Neural progenitor cell (in vitro differentiated cells): ENCODE data around the gene BTRC. TPM values are rescaled to one million over a fixed set of nuclear protein-coding genes. Genes with fewer than 3 reads are reported as not detected.

Experiments used
- DNase-seq: peaks from one replicate; pipeline ENCODE4 v3.0.0-alpha.2; 2016; ENCODE audit warnings: low spot score
- H2AFZ ChIP-seq: fragments of 200-600 bp; sonication (generic); replicated peaks from 2 replicates; pipeline ENCODE4 v1.6.1; 2016; ENCODE audit warnings: antibody characterized with exemption
- H3F3A ChIP-seq: fragments of 200-600 bp; sonication (generic); 2 replicates; pipeline ENCODE4 v1.6.1; 2016; ENCODE audit warnings: antibody characterized with exemption, low read depth
- H3K27ac ChIP-seq: fragments of 200-600 bp; sonication (generic); 2 replicates; pipeline ENCODE4 v1.5.1; 2016; ENCODE audit warnings: mild to moderate bottlenecking
- H3K27me3 ChIP-seq: fragments of 200-600 bp; sonication (generic); 2 replicates; pipeline ENCODE4 v1.6.1; 2016; ENCODE audit warnings: mild to moderate bottlenecking, moderate library complexity
- H3K36me3 ChIP-seq: fragments of 200-600 bp; sonication (generic); 2 replicates; pipeline ENCODE4 v1.5.1; 2016
- H3K4me1 ChIP-seq: fragments of 200-600 bp; sonication (generic); 2 replicates; pipeline ENCODE4 v1.6.1; 2016; ENCODE audit warnings: mixed run types
- H3K4me2 ChIP-seq: fragments of 200-600 bp; sonication (generic); 2 replicates; pipeline ENCODE4 v1.6.1; 2016
- H3K4me3 ChIP-seq: fragments of 200-600 bp; sonication (generic); 2 replicates; pipeline ENCODE4 v1.5.1; 2016
- H3K79me2 ChIP-seq: fragments of 200-600 bp; sonication (generic); 2 replicates; pipeline ENCODE4 v1.6.1; 2016; ENCODE audit warnings: low read depth
- H3K9ac ChIP-seq: fragments of 200-600 bp; sonication (generic); 2 replicates; pipeline ENCODE4 v1.6.1; 2016
- H3K9me3 ChIP-seq: fragments of 200-600 bp; sonication (generic); 2 replicates; pipeline ENCODE4 v1.5.1; 2016; ENCODE audit warnings: low read depth
- H4K20me1 ChIP-seq: fragments of 200-600 bp; sonication (generic); 2 replicates; pipeline ENCODE4 v1.6.1; 2016; ENCODE audit warnings: low read depth
- H3K27ac Mint-ChIP-seq: 3 replicates; pipeline ENCODE4 v1.8.0; 2021; ENCODE audit warnings: mixed read lengths
- H3K27me3 Mint-ChIP-seq: 2 replicates; pipeline ENCODE4 v1.8.0; 2022; ENCODE audit warnings: low read depth, mild to moderate bottlenecking, inconsistent platforms, moderate library complexity, mixed read lengths; ENCODE audit not compliant: insufficient read depth
- H3K36me3 Mint-ChIP-seq: 3 replicates; pipeline ENCODE4 v1.8.0; 2021; ENCODE audit warnings: mixed read lengths
- H3K4me1 Mint-ChIP-seq: 3 replicates; pipeline ENCODE4 v1.8.0; 2021; ENCODE audit warnings: mixed read lengths
- H3K4me3 Mint-ChIP-seq: 3 replicates; pipeline ENCODE4 v1.8.0; 2021; ENCODE audit warnings: mild to moderate bottlenecking, moderate library complexity, mixed read lengths
- H3K9me3 Mint-ChIP-seq: 3 replicates; pipeline ENCODE4 v1.8.0; 2020; ENCODE audit warnings: mixed read lengths
- CTCF ChIP-seq: fragments of 200-600 bp; sonication (generic); IDR thresholded peaks from 2 replicates; pipeline ENCODE4 v1.5.1; 2017; ENCODE audit warnings: antibody characterized with exemption, mild to moderate bottlenecking
- EZH2 ChIP-seq: fragments of 200-600 bp; sonication (generic); IDR thresholded peaks from 2 replicates; pipeline ENCODE4 v1.6.1; 2017; ENCODE audit warnings: antibody characterized with exemption, mild to moderate bottlenecking, moderate library complexity
- EZH2phosphoT487 ChIP-seq: fragments of 200-600 bp; sonication (generic); IDR thresholded peaks from 2 replicates; pipeline ENCODE4 v1.6.1; 2017; ENCODE audit warnings: antibody characterized with exemption
- total RNA-seq: library from RNA; depleted of rRNA; stranded (reverse); fragments of >200 nt; gene quantifications from 2 replicates; pipeline ENCODE4 v1.2.3, GENCODE V29; 2015; ENCODE audit warnings: low replicate concordance

BTRC gene
- 23.5 and 25.4 TPM in 2 replicates for total RNA-seq

- no peaks in the 10 kb centered on the region for H3K9me3 Mint-ChIP-seq
- H3K36me3 Mint-ChIP-seq = peaks cover 7% of the 10 kb centered on the region
- peaks cover 4% of the 10 kb centered on the region for H4K20me1 ChIP-seq
- H3K27ac ChIP-seq = peak within 1 kb of the TSS; percentile 59
- H3K4me2 ChIP-seq = peak within 1 kb of the TSS; percentile 83
- DNase-seq = peak; percentile 99
- peak within 1 kb of the TSS; percentile 100 for H2AFZ ChIP-seq
- H3K4me1 ChIP-seq = peaks cover 12% of the 10 kb centered on the region
- peaks cover 27% of the 10 kb centered on the region for H3K4me1 Mint-ChIP-seq
- peaks cover 41% of the 10 kb centered on the region for H3K79me2 ChIP-seq
- peaks cover 3% of the 10 kb centered on the region for H3K27me3 Mint-ChIP-seq
- no peaks in the 10 kb centered on the region for H3K27me3 ChIP-seq
- H3K4me3 ChIP-seq = peak within 1 kb of the TSS; percentile 68
- no peaks in the 10 kb centered on the region for H3K9me3 ChIP-seq
- H3K36me3 ChIP-seq = no peaks in the 10 kb centered on the region
- peak within 1 kb of the TSS; percentile 96 for H3K4me3 Mint-ChIP-seq
- TF ChIP-seq EZH2 (no peak), CTCF (no peak), EZH2phosphoT487 (no peak)
- H3K27ac Mint-ChIP-seq = peak within 1 kb of the TSS; percentile 93
- peaks cover 22% of the 10 kb centered on the region for H3F3A ChIP-seq
- peak within 1 kb of the TSS; percentile 24 for H3K9ac ChIP-seq
Observed at GRCh38 chr10:101353692-101354327, at the start of gene BTRC. Gene BTRC (plus strand): TSS chr10:101354165. CDS start chr10:101354181, 16 bp downstream.

GRCh38 chr10:101304316-101304715 lies 49.6 kb upstream of the BTRC start:
- H3K9ac ChIP-seq = no peak overlapping the region
- H3K36me3 Mint-ChIP-seq = no peaks in the 10 kb centered on the region

GRCh38 chr10:101305320-101306241 lies 48.4 kb upstream of the BTRC start:
- no peak for TF ChIP-seq EZH2phosphoT487
- no peak for TF ChIP-seq CTCF
- no peak for TF ChIP-seq EZH2
- H4K20me1 ChIP-seq = peaks cover 8% of the 10 kb centered on the region
- Mint-ChIP-seq H3K4me3 (peak overlapping the region; percentile 16), H3K4me1 (peaks cover 47% of the 10 kb centered on the region), H3K9me3 (peaks cover 4% of the 10 kb centered on the region), H3K27ac (no peak overlapping the region), H3K27me3 (peaks cover 35% of the 10 kb centered on the region), H3K36me3 (no peaks in the 10 kb centered on the region)
- peaks cover 29% of the 10 kb centered on the region for H3F3A ChIP-seq
- peaks cover 38% of the 10 kb centered on the region for H3K4me1 ChIP-seq
- H3K9me3 ChIP-seq = no peaks in the 10 kb centered on the region
- no peak overlapping the region for H3K4me3 ChIP-seq
- no peaks in the 10 kb centered on the region for H3K79me2 ChIP-seq
- peak; percentile 87 for DNase-seq
- no peak overlapping the region for H2AFZ ChIP-seq
- no peaks in the 10 kb centered on the region for H3K36me3 ChIP-seq
- H3K9ac ChIP-seq = no peak overlapping the region
- H3K4me2 ChIP-seq = peak overlapping the region; percentile 59
- H3K27ac ChIP-seq = peak overlapping the region; percentile 74
- H3K27me3 ChIP-seq = peaks cover 34% of the 10 kb centered on the region

More at GRCh38 chr10:101304316-101304715, 49.6 kb upstream of the BTRC start:
- Histone ChIP-seq H3K79me2 (no peaks in the 10 kb centered on the region), H4K20me1 (peaks cover 8% of the 10 kb centered on the region), H3K4me1 (peaks cover 37% of the 10 kb centered on the region), H3K27ac (no peak overlapping the region), H3K27me3 (peaks cover 46% of the 10 kb centered on the region), H3K4me2 (no peak overlapping the region), H2AFZ (no peak overlapping the region), H3K4me3 (no peak overlapping the region), H3K9me3 (no peaks in the 10 kb centered on the region), H3K36me3 (no peaks in the 10 kb centered on the region), H3F3A (peaks cover 25% of the 10 kb centered on the region)
- Mint-ChIP-seq H3K9me3 (peaks cover 4% of the 10 kb centered on the region), H3K27ac (no peak overlapping the region), H3K4me3 (no peak overlapping the region), H3K4me1 (peaks cover 46% of the 10 kb centered on the region), H3K27me3 (peaks cover 37% of the 10 kb centered on the region)
- DNase-seq = no peak
- TF ChIP-seq EZH2phosphoT487 (no peak), EZH2 (no peak), CTCF (no peak)
